Left hindlimb (tissue), 1 donor: ENCODE data around the gene SLC22A5.
"Not testable (repeated sequence)": the region's sequence is repeated elsewhere in the genome, so short reads cannot be mapped to it uniquely, and the experiment has no call there.

Experiments used
- DNase-seq: peaks from one replicate; pipeline ENCODE4 v3.0.0-alpha.2; 2018

Gene SLC22A5

DNA sequence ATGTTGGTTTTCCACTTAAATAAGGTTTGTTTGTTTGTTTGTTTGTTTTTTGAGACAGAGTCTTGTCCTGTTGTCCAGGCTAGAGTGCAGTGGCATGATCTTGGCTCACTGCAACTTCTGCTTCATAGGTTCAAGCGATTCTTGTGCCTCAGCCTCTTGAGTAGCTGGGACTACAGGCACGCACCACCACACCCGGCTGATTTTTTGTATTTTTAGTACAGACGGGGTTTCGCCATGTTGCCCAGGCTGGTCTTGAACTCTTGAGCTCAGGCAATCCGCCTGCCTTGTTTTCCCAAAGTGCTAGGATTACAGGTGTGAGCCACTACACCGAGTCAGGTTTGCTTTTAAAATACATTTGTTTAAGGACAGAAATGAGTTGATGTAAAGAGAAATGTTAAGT, 46.0 kb downstream of the SLC22A5 start:
- DNase-seq, result not testable (repeated sequence)

DNA sequence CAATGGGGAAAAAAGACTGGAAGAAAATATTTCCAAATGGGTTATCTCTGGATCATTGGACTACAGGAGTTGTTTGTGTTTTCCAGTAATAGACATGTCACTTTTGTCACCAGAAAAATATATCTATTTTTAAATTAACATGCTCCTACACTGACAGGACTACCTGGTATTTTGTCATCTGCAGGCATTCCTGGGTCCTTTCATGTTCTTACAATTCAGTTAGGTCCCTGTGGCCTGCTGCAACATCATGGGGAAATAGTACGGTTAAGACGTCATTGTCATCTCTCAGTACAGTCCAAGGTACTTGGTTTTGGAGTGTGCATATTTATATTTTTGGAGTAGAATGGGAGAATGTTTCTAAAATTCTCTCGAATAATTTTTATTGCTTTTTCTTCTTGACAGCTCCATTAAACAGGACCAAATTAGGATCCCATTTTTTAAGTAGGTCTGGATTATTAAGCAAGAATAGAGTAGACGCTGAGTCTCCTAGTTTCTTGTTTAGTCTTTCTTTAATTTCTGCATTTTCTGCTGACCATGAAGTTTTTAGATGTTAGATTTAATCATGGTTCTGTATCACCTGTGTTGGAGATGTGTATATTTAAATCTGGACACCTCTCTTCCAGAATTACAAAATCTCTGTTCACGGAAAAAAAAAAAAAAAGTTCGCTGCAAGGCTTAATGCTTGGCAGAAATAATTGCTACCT, 46.9 kb downstream of the SLC22A5 start:
- DNase-seq, result no peak

DNA sequence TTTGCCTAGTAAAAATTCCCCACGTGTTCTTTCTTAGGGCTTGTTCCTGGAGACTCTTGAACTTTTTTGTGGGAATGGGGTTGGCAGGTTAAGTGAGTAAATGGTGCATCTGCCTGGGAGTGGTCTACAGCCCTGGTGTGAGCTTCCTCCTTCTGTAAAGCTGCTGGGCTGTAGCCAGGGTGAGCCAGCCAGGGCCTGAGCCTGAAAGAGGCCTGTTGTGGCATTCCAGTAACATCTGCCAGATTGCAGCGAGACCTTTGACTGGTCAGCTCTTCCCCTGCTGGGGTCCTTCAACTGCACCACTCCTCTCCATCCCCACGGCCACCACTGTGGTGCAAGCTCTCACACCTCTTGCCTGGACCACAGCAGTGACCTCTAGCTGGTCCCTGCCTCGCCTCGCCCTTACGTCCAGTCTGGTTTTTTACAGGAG, 47.5 kb downstream of the SLC22A5 start:
- DNase-seq, result no peak

DNA sequence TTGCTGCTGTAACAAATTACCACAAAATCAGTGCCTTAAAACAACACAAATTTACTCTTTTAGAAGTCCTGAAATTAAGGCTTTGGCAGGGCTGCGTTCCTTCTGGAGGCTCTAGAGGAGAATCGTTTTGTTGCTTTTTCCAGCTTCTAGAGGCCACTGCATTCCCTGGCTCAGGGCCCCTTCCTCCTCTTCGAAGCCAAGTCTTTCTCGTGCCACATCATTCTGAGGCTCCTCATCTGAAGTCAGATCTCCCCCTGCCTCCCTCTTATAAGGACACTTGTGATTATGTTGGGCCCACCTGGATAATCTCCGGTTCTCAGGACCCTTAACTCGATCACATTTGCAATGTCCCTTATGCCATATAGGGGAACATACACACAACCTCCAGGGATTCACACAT, 48.0 kb downstream of the SLC22A5 start:
- DNase-seq, result no peak

DNA sequence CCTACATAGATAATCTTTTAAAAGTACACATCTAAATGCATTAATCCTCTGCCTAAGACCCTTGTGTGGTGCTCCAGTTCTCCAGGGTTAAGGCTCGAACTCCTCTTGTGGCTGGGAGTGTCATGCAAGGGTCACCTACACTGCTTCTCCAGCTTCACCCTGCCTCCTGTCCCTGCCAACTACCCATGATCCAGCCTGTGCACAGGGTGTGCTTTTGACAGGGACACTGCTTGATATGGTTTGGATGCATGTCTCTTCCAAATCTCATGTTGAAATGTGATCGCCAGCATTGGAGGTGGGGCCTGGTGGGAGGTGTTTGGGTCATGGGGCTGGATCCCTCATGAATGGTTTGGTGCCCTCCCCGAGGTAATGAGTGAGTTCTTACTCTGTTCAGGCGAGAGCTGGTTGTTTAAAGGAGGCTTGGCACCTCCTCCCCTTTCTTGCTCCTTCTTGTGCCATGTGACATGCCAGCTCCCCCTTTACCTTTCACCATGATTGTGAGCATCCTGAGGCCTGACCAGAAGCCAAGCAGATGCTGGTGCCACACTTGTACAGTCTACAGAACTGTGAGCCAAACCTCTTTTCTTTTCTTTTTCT, 48.5 kb downstream of the SLC22A5 start:
- no peak for DNase-seq

DNA sequence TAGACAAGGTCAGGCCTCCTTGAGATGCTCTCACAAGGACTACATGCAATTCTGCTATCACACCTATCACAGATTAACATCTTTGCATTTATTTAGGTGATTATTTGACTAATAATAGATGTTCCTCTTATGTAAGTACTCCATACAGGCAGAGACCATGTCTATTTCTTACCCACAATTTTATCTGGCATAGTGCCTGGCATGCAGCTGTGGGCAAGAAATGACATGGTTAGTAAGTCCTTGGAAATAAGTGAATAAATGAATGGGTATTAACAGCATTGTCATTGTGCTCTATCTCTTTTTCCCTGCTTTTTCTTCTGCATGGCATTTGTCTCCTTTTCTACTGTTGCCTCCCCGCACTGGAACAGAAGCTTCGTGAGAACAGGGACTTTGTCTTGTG, 49.4 kb downstream of the SLC22A5 start:
- no peak for DNase-seq

DNA sequence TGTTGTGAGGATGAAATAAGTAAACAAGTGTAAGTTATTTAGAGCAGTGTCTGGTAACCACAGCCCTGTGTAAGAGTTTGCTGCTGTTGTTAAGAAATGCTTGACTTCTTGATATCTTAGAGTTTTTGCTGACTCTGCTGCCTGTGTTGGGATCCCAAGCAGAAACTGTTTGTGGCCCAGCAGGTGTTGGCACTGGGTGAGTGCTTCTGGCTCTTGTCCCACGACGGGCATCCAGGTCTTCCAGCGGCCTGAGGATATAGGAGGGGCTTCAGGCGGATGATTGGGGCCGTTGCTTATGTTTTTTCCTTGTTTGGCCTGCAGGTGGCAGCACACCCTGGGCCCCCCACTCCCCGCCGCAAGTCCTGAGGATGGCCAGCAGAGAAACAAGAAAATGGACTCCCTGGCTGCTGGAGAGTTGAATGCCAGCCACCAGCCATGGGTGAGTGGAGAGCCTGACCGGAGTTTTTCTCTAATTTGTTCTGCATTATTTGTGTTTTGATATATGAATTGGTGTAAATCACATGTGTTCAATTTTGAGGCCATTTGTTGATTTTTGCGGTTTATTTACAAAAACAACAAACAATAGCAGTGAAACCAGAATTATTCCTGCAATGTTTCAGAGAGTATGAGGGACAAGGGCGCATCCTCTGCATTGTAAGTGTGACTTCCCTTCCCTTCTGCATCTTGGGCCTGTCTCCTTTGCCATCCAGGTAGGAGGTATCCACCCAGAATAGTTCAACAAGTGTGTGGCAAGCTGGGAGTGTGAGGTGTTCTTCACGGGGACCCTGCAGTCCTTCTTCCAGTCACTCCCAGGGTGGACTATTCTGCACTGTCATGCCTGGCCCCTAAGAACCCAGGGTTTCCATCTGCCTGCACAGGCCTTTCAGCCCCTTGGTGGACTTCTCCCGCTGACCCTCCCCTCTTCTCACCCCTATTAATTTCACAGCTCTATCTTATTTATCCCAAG, 50.3 kb downstream of the SLC22A5 start:
- DNase-seq, result peak; percentile 84

GRCh38 chr5:132420706-132421272, 51.3 kb downstream of the SLC22A5 start:
- DNase-seq, result no peak

- DNase-seq, result no peak
Measured at GRCh38 chr5:132421462-132421861, 52.0 kb downstream of the SLC22A5 start.

GRCh38 chr5:132422720-132423437, 53.4 kb downstream of the SLC22A5 start:
- no peak for DNase-seq

GRCh38 chr5:132423438-132423898, 54.0 kb downstream of the SLC22A5 start:
- DNase-seq, result no peak

DNA sequence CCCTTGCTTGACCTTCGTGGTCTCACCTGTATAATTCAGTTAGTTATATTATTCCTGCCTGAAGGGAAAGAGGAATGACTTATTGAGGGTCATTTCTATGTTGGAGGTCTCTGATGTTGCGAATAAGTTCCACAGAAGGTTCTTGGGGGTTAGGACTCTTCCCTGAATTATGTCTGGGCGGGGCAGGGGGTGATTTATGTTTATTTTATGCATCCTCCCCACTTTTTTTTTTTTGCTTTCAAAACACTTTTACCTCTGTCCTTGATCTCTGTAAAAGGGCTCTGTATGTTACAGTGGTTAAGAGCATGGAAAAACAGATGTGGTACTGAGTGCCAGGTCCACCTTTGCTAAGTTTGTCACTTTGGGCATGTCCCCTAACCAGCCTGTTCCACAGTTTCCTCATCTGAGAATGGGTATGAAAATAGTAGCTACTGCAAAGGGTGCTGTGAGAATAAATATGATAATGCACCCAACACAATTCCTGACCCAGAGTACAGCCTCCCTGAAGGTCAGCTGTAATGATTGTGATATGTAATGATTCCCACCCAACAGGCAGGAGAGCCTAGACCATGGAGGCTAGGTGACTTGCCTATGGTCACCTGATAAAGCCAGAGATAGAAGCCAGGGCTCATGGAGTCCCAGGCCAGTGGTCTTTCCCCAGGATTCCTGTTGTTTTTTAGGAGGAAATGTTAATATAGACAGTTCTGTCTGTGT, 54.8 kb downstream of the SLC22A5 start:
- no peak for DNase-seq

DNA sequence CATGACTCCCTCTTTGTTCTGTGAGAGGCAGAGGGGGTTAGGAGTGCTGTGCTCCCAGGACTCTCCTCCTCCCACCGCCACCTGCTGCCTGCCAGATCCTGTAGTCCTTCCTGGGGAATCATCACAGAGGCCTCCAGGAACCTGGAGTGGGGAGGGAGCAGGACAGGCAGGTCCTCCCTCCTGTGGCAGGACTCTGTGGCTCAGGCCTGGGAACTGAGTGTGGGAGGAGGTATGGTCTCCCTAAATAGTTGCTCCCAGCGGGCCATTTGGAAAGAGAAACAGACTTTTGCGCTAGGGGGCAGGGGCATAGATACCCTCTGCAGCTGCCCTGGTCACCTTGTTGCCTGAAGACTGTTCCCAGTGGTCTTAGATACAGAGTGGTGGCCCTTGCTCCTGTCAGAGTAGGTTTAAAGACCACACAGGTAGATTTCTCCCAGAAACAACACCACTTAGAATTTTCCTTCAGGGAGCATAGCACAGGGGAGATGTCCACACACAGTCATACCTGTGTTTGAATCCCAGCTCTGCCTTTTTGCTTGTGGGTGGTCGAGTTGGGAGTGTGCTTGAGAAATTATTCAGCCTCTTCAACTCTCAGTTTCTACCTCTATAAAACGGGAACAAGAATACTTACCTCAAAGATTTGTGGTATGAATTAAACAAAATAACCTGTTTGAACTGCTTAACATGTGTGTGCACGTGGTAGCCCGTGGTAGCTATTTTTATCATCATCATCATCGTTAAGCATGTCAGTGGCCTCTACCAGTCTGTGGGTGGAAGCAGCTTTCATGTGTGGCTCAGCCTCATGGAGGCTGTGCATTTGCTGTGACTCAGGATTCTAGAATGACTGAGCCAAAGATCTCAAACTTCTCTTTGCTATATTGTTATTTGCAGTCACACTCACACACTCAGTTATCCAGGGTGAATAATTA, 55.8 kb downstream of the SLC22A5 start:
- no peak for DNase-seq

DNA sequence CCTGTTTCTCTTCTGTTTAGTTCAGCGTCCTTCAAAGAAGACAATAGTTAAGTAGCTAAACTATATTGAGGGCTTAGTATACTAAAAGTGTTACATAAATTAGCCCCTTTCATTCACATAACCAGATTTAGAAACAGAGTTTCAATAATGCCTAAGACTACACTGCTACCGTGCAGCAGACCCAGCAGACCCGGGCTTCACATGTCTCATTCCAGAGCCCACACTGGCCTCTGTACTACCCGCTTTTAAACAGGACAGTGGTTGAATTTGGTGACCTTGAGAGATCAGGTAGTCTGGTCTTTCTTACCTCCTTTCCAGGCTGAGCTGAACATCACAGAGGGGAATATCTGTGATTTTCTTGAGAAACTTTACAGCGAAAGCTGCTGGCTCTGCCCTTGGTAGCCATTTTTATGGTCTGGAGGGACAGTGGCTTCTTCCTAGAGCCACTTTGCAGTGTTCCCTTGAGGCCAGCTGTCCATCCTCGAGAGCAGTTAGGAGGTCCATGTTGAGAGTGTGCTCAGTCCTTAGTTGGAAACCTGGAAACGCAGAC, 56.5 kb downstream of the SLC22A5 start:
- no peak for DNase-seq

DNA sequence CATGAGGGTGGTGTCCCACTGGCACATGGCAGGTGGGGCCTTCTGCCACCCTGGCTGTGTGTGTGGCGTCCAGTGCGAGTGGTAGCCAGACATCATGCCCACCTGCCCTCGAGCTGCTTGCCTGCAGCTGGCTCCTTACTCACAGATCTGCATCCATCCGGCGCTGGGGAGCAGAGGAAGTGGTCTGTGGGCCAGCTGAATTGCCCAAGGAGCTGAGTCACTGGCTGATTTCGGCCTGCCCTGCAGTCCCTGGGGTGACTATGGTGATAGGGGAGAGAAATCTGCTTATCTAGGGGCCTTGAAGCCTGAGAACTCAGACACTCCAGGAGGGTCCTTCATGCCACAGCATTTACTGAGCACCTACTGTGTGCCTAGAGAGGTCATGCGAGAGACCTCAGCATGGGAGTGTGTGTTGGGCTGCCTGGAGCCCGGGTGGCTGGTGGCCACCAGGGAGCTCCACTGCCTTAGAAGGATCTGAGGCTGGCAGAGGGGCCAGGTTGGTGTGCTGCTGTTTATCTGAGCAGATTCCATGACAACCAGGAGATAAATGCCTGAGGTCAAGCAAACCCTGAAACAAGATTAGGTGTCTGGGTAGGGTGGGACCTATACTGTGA, 57.1 kb downstream of the SLC22A5 start:
- DNase-seq, result peak; percentile 64

GRCh38 chr5:132427281-132428146, 58.0 kb downstream of the SLC22A5 start:
- no peak for DNase-seq

GRCh38 chr5:132428147-132428482, 58.6 kb downstream of the SLC22A5 start:
- no peak for DNase-seq

DNA sequence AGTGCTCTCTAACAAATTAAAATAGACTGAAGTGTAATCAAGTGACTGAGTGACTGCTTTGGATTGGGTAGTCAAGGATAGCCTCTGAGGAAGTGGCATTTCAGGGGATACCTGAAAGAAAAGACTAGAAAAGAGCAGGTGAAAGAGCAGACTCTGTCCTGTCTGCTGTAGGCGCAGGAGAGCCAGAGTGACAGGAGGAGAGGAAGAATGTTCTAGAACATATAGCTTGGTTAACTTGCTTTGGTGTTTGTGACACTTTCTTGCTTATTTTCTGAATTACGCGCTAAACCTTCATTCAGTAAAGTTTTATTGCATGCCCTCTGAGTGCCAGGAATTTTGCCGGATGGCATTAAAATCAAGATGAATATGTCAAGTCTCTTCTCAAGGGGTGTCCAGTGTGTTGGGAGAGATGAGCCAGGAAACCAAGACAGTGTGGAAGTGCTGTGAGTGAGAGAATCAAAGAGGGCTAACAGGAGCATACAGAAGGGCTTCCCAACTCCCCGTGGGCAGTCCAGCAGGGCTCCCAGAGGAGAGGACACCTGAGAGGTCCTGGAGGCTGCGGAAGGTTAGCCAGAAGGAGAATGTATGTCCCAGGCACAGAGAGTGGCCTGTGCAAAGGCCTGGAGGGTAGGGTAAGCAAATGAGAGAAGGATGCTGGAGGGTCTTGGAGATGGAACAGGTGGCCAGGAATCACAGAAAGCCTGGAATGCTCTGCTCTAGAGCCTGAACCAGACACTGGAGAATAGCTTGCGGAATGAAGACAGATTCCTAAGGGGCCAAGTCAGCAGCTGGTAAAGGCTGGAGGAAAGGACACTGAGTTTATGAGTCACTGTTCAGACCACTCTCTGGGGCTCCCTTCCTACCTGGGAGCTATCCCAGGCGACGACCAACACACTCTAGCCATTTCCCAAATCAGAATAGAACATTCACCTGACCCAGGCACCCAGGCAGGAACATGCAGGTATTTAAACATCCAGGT, 59.3 kb downstream of the SLC22A5 start:
- DNase-seq, result no peak
